ENCODE results near the gene C1QL3. TPM values are rescaled to one million over a fixed set of nuclear protein-coding genes. Genes with fewer than 3 reads are reported as not detected.

Gene C1QL3
- polyA plus RNA-seq, 3 donors = 0.30 TPM; not detected in 2

- WGBS (ENCODE audit: insufficient coverage) = 90% methylated on average over 4 of the region's 5 CpGs
- no peaks in the 10 kb centered on the region for H3K36me3 Mint-ChIP-seq
- H3K4me3 ChIP-seq (replicated peaks in 1 of 3; ENCODE audit: low read depth in 2 of 3, low read length in 3 of 3) = no peak overlapping the region
- H2AFZ ChIP-seq (ENCODE audit: insufficient read depth, low read depth, low read length, poor library complexity, severe bottlenecking) = no peak overlapping the region
- H3K4me3 Mint-ChIP-seq = no peak overlapping the region
- H3K79me2 ChIP-seq (ENCODE audit: insufficient read depth, low read length) = no peaks in the 10 kb centered on the region
- H3K4me1 ChIP-seq (ENCODE audit: control insufficient read depth in 1 of 2, insufficient read depth in 2 of 2, low read length in 2 of 2) = no peaks in the 10 kb centered on the region
- TF ChIP-seq CTCF (IDR thresholded peaks at IDR 0.05) = no peak
- H3K4me1 Mint-ChIP-seq = no peaks in the 10 kb centered on the region
- no peaks in the 10 kb centered on the region for H3K27me3 ChIP-seq (ENCODE audit: control insufficient read depth in 2 of 2, insufficient read depth in 2 of 2, low read length in 2 of 2)
- intact Hi-C loops (cut with micrococcal nuclease) = no loop called here
- peaks cover 4 to 8% (median 7%) of the 10 kb centered on the region in 3 donors for H3K27me3 Mint-ChIP-seq (ENCODE audit: low read depth in 3 of 3)
- no peak overlapping the region for H3K27ac ChIP-seq (ENCODE audit: low read depth in 1 of 2, low read length in 2 of 2)
- H3K9me3 ChIP-seq (replicated peaks in 1 of 2; ENCODE audit: control insufficient read depth in 1 of 2, insufficient read depth in 1 of 2, low read length in 2 of 2) = no peaks in the 10 kb centered on the region
- H3K4me2 ChIP-seq (replicated peaks; ENCODE audit: extremely low read depth, low read length, poor library complexity, severe bottlenecking) = no peak overlapping the region
- no peak overlapping the region for H3K27ac Mint-ChIP-seq
- H3K9ac ChIP-seq (ENCODE audit: insufficient read depth, low read length, poor library complexity, severe bottlenecking) = no peak overlapping the region
- H4K20me1 ChIP-seq (ENCODE audit: insufficient read depth, low read length) = no peaks in the 10 kb centered on the region
- H3K9me3 Mint-ChIP-seq = peaks cover 0 to 3% (median 0%) of the 10 kb centered on the region in 7 donors
- DNase-seq = no peak
- H3K36me3 ChIP-seq (replicated peaks in 1 of 2; ENCODE audit: control insufficient read depth in 1 of 2, insufficient read depth in 2 of 2, low read length in 2 of 2) = no peaks in the 10 kb centered on the region
Measured at GRCh38 chr10:16536155-16536554, 14.5 kb upstream of the C1QL3 start.

DNA sequence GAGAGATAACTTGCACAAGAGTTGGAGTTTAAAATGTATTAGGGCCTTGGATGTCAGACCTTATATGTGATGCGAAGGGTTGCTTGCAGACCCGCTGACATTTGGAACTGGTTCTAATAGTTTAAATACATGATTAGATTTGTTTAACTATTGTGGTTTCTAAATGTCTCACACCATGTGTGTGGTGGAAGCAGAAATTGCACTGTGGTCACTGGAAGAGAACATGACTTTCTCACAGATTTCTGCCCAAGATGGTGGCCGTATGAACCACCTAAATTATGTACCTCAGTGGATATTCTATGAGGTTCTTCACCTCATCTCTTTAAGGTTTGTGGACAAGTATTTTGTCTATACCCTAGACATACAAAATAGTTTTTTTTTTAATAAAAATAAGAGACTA is 8.2 kb upstream of the C1QL3 start:
- H4K20me1 ChIP-seq (ENCODE audit: insufficient read depth, low read length) = no peaks in the 10 kb centered on the region
- no peaks in the 10 kb centered on the region for H3K4me1 ChIP-seq (ENCODE audit: control insufficient read depth in 1 of 2, insufficient read depth in 2 of 2, low read length in 2 of 2)
- H2AFZ ChIP-seq (ENCODE audit: insufficient read depth, low read depth, low read length, poor library complexity, severe bottlenecking) = no peak overlapping the region
- no peak overlapping the region for H3K4me3 Mint-ChIP-seq
- H3K4me3 ChIP-seq (replicated peaks in 1 of 3; ENCODE audit: low read depth in 2 of 3, low read length in 3 of 3) = no peak overlapping the region
- no CpG with 5 or more reads among the region's 3 CpGs for WGBS (ENCODE audit: insufficient coverage)
- peaks cover 3 to 13% (median 4%) of the 10 kb centered on the region in 3 donors for H3K27me3 Mint-ChIP-seq (ENCODE audit: low read depth in 3 of 3)
- no peaks in the 10 kb centered on the region for H3K79me2 ChIP-seq (ENCODE audit: insufficient read depth, low read length)
- TF ChIP-seq CTCF (IDR thresholded peaks at IDR 0.05) = no peak
- intact Hi-C loops (cut with micrococcal nuclease) = no loop called here
- no peaks in the 10 kb centered on the region for H3K27me3 ChIP-seq (ENCODE audit: control insufficient read depth in 2 of 2, insufficient read depth in 2 of 2, low read length in 2 of 2)
- no peak overlapping the region for H3K27ac ChIP-seq (ENCODE audit: low read depth in 1 of 2, low read length in 2 of 2)
- no peaks in the 10 kb centered on the region for H3K36me3 Mint-ChIP-seq
- no peak for DNase-seq
- no peak overlapping the region for H3K27ac Mint-ChIP-seq
- H3K9me3 ChIP-seq (replicated peaks in 1 of 2; ENCODE audit: control insufficient read depth in 1 of 2, insufficient read depth in 1 of 2, low read length in 2 of 2) = no peaks in the 10 kb centered on the region
- H3K36me3 ChIP-seq (replicated peaks in 1 of 2; ENCODE audit: control insufficient read depth in 1 of 2, insufficient read depth in 2 of 2, low read length in 2 of 2) = no peaks in the 10 kb centered on the region
- no peak overlapping the region for H3K9ac ChIP-seq (ENCODE audit: insufficient read depth, low read length, poor library complexity, severe bottlenecking)
- no peaks in the 10 kb centered on the region for H3K4me1 Mint-ChIP-seq
- H3K9me3 Mint-ChIP-seq = peaks cover 0 to 2% (median 0%) of the 10 kb centered on the region in 7 donors
- H3K4me2 ChIP-seq (replicated peaks; ENCODE audit: extremely low read depth, low read length, poor library complexity, severe bottlenecking) = no peak overlapping the region
